Activated B cell treated with CpG ODN at 0.5 μM for 24 hours (primary cell): ENCODE data around the gene CTU2. TPM values are rescaled to one million over a fixed set of nuclear protein-coding genes. Genes with fewer than 3 reads are reported as not detected.
A peak's percentile ranks its signal among the peaks of the same experiment; 100 is the strongest.

ENCODE experiments used
- ATAC-seq: fragments of 200-7000 bp; cut with Tn5 transposase; one replicate; pipeline ENCODE4 v1.10.0; 2021; ENCODE audit warnings: low read depth, mild to moderate bottlenecking, moderate library complexity
- CTCF ChIA-PET: fragments of 350-600 bp; sonication (Branson Sonifier 250); formaldehyde crosslinking; loops from one replicate; lab custom pipeline; 2021; ENCODE audit warnings: antibody characterized with exemption; lab: Charles Lee
- POLR2A ChIA-PET: fragments of 350-600 bp; sonication (Branson Sonifier 250); formaldehyde crosslinking; loops from one replicate; lab custom pipeline; 2021; ENCODE audit warnings: antibody characterized with exemption; lab: Charles Lee
- DNase-seq: peaks from one replicate; pipeline ENCODE4 v3.0.0; 2022
- H3K27ac Mint-ChIP-seq: one replicate; pipeline ENCODE4 v1.8.0; 2020; ENCODE audit warnings: mixed read lengths
- H3K27me3 Mint-ChIP-seq: one replicate; pipeline ENCODE4 v1.8.0; 2021; ENCODE audit warnings: mixed read lengths
- H3K36me3 Mint-ChIP-seq: one replicate; pipeline ENCODE4 v1.8.0; 2021; ENCODE audit warnings: low read depth, mixed read lengths
- H3K4me1 Mint-ChIP-seq: one replicate; pipeline ENCODE4 v1.8.0; 2021; ENCODE audit warnings: mixed read lengths
- H3K4me3 Mint-ChIP-seq: one replicate; pipeline ENCODE4 v1.8.0; 2020; ENCODE audit warnings: mild to moderate bottlenecking, mixed read lengths
- H3K9me3 Mint-ChIP-seq: one replicate; pipeline ENCODE4 v1.8.0; 2020; ENCODE audit warnings: mixed read lengths
- intact Hi-C: fragments of 100-400 bp; cut with micrococcal nuclease; formaldehyde crosslinking; loops from one replicate; pipeline ENCODE4 v1.15.1; 2024
- total RNA-seq: library from RNA; stranded (reverse); gene quantifications from 2 replicates; pipeline ENCODE4 v1.2.3, GENCODE V29; 2022
- TF ChIP-seq, protein P1 (sequence below): fragments of 200-600 bp; IDR thresholded peaks from one replicate; pipeline ENCODE4 v1.8.0; 2022; ENCODE audit warnings: antibody characterized with exemption, mild to moderate bottlenecking

CTU2 gene
- total RNA-seq, 1 donor from 2014 or later, result 36.7 TPM

GRCh38 chr16:88701581-88702370, 4.5 kb upstream of the CTU2 start:
- POLR2A ChIA-PET, result interaction anchor here (0.8 to 4.5 kb wide), 8 partner anchors 9 to 131 kb away, joined by 3 to 49 read pairs (median 5); partner anchors contain the start of genes CYBA, SNAI3 and ZC3H18
- DNase-seq, result no peak
- H3K27me3 Mint-ChIP-seq, result no peaks in the 10 kb centered on the region
- TF ChIP-seq, protein P1, sequence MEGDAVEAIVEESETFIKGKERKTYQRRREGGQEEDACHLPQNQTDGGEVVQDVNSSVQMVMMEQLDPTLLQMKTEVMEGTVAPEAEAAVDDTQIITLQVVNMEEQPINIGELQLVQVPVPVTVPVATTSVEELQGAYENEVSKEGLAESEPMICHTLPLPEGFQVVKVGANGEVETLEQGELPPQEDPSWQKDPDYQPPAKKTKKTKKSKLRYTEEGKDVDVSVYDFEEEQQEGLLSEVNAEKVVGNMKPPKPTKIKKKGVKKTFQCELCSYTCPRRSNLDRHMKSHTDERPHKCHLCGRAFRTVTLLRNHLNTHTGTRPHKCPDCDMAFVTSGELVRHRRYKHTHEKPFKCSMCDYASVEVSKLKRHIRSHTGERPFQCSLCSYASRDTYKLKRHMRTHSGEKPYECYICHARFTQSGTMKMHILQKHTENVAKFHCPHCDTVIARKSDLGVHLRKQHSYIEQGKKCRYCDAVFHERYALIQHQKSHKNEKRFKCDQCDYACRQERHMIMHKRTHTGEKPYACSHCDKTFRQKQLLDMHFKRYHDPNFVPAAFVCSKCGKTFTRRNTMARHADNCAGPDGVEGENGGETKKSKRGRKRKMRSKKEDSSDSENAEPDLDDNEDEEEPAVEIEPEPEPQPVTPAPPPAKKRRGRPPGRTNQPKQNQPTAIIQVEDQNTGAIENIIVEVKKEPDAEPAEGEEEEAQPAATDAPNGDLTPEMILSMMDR, result no peak
- H3K4me1 Mint-ChIP-seq, result peaks cover 73% of the 10 kb centered on the region
- H3K36me3 Mint-ChIP-seq, result peaks cover 19% of the 10 kb centered on the region
- intact Hi-C loops, result loop anchor here (1.0 to 5.0 kb wide), 9 partner anchors 9 to 834 kb away; partner anchors contain the start of genes CYBA, MVD, SLC7A5 and SNAI3
- peak overlapping the region; percentile 81 for H3K4me3 Mint-ChIP-seq
- no peak for ATAC-seq
- CTCF ChIA-PET, result interaction anchor here (0.6 to 2.9 kb wide), 2 partner anchors 15 to 35 kb away, joined by 3 to 17 read pairs; partner anchors contain the start of gene SNAI3
- H3K27ac Mint-ChIP-seq, result peak overlapping the region; percentile 86
- no peaks in the 10 kb centered on the region for H3K9me3 Mint-ChIP-seq

GRCh38 chr16:88702371-88703210, 3.7 kb upstream of the CTU2 start:
- ChIA-PET POLR2A (interaction anchor here (0.8 to 4.5 kb wide), 10 partner anchors 10 to 132 kb away, joined by 3 to 49 read pairs (median 4); partner anchors contain the start of genes CYBA, MVD and ZC3H18), CTCF (interaction anchor here (0.6 to 2.9 kb wide), 4 partner anchors 16 to 42 kb away, joined by 3 to 17 read pairs (median 5); partner anchors contain the start of gene SNAI3)
- no peaks in the 10 kb centered on the region for H3K27me3 Mint-ChIP-seq
- peak overlapping the region; percentile 86 for H3K27ac Mint-ChIP-seq
- H3K9me3 Mint-ChIP-seq, result no peaks in the 10 kb centered on the region
- H3K4me1 Mint-ChIP-seq, result peaks cover 79% of the 10 kb centered on the region
- H3K36me3 Mint-ChIP-seq, result peaks cover 13% of the 10 kb centered on the region
- H3K4me3 Mint-ChIP-seq, result peak overlapping the region; percentile 87
- no peak for DNase-seq
- ATAC-seq, result no peak
- TF ChIP-seq, protein P1, result no peak
- intact Hi-C loops, result loop anchor here (5.0 kb wide), 3 partner anchors 35 to 835 kb away; partner anchors contain the start of gene SLC7A5

- H3K27me3 Mint-ChIP-seq, result no peaks in the 10 kb centered on the region
- peak overlapping the region; percentile 86 for H3K27ac Mint-ChIP-seq
- H3K9me3 Mint-ChIP-seq, result no peaks in the 10 kb centered on the region
- H3K36me3 Mint-ChIP-seq, result peaks cover 4% of the 10 kb centered on the region
- ATAC-seq (peak; percentile 20), DNase-seq (no peak)
- intact Hi-C loops, result loop anchor here (5.0 kb wide), 3 partner anchors 34 to 836 kb away; partner anchors contain the start of gene SLC7A5
- peak overlapping the region; percentile 87 for H3K4me3 Mint-ChIP-seq
- peaks cover 72% of the 10 kb centered on the region for H3K4me1 Mint-ChIP-seq
- ChIA-PET POLR2A (interaction anchor here (0.6 to 4.5 kb wide), 12 partner anchors 10 to 642 kb away, joined by 3 to 49 read pairs (median 4); partner anchors contain the start of genes APRT, CYBA, MVD and SNAI3), CTCF (interaction anchor here (0.6 to 1.4 kb wide), 3 partner anchors 19 to 43 kb away, joined by 3 to 7 read pairs (median 3); no protein-coding TSS in a partner anchor)
- TF ChIP-seq, protein P1, result no peak
These were observed 2.6 kb upstream of the CTU2 start for GRCh38 chr16:88703486-88704309.

DNA sequence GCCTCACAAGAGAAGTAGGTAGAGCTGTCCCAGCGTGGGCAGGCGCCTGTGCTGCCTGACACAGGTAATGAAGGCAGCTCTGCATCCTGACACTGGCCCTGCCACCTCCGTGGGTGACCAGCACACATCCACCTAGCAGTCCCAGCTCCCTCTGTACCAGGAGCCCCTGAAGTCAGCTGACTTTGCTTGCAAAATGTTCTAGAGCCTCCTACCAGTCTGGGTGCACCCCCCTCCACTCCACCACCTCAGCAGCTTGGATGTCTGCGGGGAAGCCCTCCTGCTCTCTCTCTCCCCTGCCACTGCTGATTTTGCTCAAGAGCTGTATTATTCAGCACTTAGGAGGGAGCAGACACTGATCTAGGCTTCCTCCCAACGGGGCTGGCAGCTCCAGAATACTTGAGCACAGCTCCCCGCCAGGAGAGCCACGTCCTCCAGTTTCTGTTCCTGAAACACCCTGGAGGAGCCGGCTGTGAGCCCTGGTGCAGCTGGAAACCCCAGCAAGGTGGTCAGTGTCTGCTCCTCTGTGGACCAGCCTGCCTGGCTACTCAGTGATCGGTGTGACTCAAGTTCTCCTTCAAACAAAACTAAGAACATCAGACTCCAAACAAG, 1.1 kb upstream of the CTU2 start:
- Mint-ChIP-seq H3K27me3 (no peaks in the 10 kb centered on the region), H3K9me3 (no peaks in the 10 kb centered on the region), H3K36me3 (peaks cover 3% of the 10 kb centered on the region), H3K4me3 (peak overlapping the region; percentile 87), H3K27ac (peak overlapping the region; percentile 85), H3K4me1 (peaks cover 63% of the 10 kb centered on the region)
- ChIA-PET CTCF (interaction anchor here (0.8 kb wide), 1 partner anchor 24 kb away, joined by 3 read pairs; no protein-coding TSS in a partner anchor), POLR2A (interaction anchor here (1.0 to 2.6 kb wide), 5 partner anchors 23 to 135 kb away, joined by 3 to 10 read pairs (median 5); partner anchors contain the start of genes APRT, MVD and ZC3H18)
- intact Hi-C loops, result no loop called here
- TF ChIP-seq, protein P1, result no peak
- ATAC-seq (no peak), DNase-seq (no peak)
